K562 (cell line): Measurements from ENCODE around the gene EBF4. TPM values are rescaled to one million over a fixed set of nuclear protein-coding genes. Genes with fewer than 3 reads are reported as not detected.

Experiments used
- ARID4B ChIP-seq: sonication (generic); formaldehyde crosslinking; IDR thresholded peaks from 2 replicates; pipeline ENCODE4 v1.8.0; 2022; ENCODE audit warnings: mild to moderate bottlenecking, missing genetic modification reagents
- CAMTA2 ChIP-seq: fragments of 250-450 bp; sonication (Bioruptor Pico); conservative IDR thresholded peaks from 2 replicates; pipeline ENCODE4 v1.5.1; 2022
- CC2D1A ChIP-seq: fragments of 450-650 bp; IDR thresholded peaks from 2 replicates; pipeline ENCODE4 v1.6.1; 2017; ENCODE audit warnings: mild to moderate bottlenecking
- E2F6 ChIP-seq, 2 experiments: IDR thresholded peaks; 2 replicates each; pipeline ENCODE4 v1.6.1; 2011; ENCODE audit warnings: borderline replicate concordance in 1 of 2, control low read depth in 1 of 2, low read depth in 1 of 2, low read length in 1 of 2, mild to moderate bottlenecking in 1 of 2, mixed read lengths in 1 of 2, moderate library complexity in 1 of 2; ENCODE audit not compliant: insufficient read depth in 1 of 2, insufficient read length in 1 of 2, poor library complexity in 1 of 2, severe bottlenecking in 1 of 2; ENCODE audit errors: extremely low read depth in 1 of 2
- NFATC3 ChIP-seq: fragments of 450-650 bp; IDR thresholded peaks from 2 replicates; pipeline ENCODE4 v1.6.1; 2017; ENCODE audit warnings: mild to moderate bottlenecking
- RUNX1 ChIP-seq: sonication (generic); IDR thresholded peaks from 2 replicates; pipeline ENCODE4 v1.6.1; 2016; ENCODE audit warnings: antibody characterized with exemption, low read depth
- SMARCA4 ChIP-seq: fragments of 450-650 bp; IDR thresholded peaks from 2 replicates; pipeline ENCODE4 v1.6.1; 2016
- SMC3 ChIP-seq: conservative IDR thresholded peaks from 2 replicates; pipeline ENCODE4 v1.6.1; 2011; ENCODE audit warnings: low read depth, low read length, improper control_type of control experiment; ENCODE audit not compliant: insufficient read depth
- TAL1 ChIP-seq: fragments of 450-650 bp; IDR thresholded peaks from 2 replicates; pipeline ENCODE4 v1.6.1; 2016; ENCODE audit warnings: mild to moderate bottlenecking
- ZNF124 ChIP-seq: sonication (generic); formaldehyde crosslinking; IDR thresholded peaks from 2 replicates; pipeline ENCODE4 v1.8.1; 2022; ENCODE audit warnings: missing genetic modification reagents
- polyA plus RNA-seq, 8 experiments: library from polyadenylated mRNA; depleted of rRNA in 4 of 8; stranded (reverse) in 5 of 8; unstranded in 3 of 8; fragments of >200 nt; fragmentation: Nextera tagmentation in 2 of 8; fragmentation: Illumina TruSeq in 1 of 8; extraction: Ambion mirVana in 2 of 8; extraction: Trizol in 1 of 8; gene quantifications; 2 replicates each; pipeline versions ENCODE4 v1.2.1 to v1.2.3, GENCODE V29; 2011 to 2014; ENCODE audit warnings: inconsistent platforms in 1 of 8, missing spikeins in 1 of 8
- total RNA-seq, 7 experiments: library from RNA; depleted of rRNA in 6 of 7; stranded (reverse); fragments of >200 nt in 6 of 7; fragmentation: Illumina TruSeq in 2 of 7; extraction: Trizol in 2 of 7; gene quantifications; 2 replicates each; pipeline versions ENCODE4 v1.2.1 to v1.2.3, GENCODE V29; 2011 to 2021; ENCODE audit warnings: low replicate concordance in 1 of 7
- TF ChIP-seq, protein P1 (sequence below), 2 experiments: fragments of 450-650 bp in 1 of 2; sonication (generic) in 1 of 2; formaldehyde crosslinking in 1 of 2; IDR thresholded peaks; 2 replicates each; pipeline versions ENCODE4 v1.7.1 to v1.9.0; 2016 to 2022; ENCODE audit warnings: inconsistent platforms in 1 of 2, mild to moderate bottlenecking in 1 of 2, missing genetic modification reagents in 1 of 2

EBF4 gene
- total and polyA plus RNA-seq, 9 of the 15 experiments (the other 6 are each of a cell fraction or from before 2014, with no cell fraction given): 0.09 TPM; not detected in 8

DNA sequence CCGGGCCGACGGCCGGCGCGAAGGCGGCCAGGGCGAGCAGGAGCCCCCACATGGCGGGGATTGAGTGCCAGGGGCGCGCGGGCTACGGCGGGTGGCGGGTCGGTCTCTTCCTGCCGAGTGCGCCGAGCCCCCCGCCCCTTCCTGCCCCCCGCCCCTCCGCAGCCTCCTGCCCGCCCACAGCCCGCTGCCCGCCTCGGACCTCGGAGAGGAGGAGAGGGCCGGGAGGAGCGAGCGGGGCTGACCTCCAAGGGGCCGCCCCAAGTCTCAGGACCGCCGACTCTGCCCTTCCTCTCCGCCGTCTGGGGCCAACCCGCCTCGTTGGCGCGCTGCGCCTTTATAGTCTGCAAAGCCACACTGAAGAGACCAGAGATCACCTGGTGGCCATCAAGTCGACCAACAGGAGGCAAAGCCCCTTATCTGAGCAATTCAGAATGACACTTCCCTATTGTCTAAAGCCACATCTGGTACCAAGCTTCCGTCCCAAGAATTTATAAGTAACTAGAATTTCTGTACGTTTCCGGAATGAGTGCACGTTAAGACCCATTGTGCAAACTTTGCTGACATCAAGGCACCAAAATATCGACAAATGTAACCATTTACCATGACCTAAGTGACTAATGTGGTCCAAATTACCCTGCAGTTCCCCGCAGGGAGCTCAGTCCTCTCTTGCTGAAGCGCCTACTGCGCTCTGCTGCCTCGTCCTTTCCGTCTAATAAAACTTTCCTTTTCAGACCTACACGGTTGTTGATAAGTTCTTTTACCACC lies 108.1 kb downstream of the EBF4 start, which contains the start of gene CPXM1 (continued):
- TF ChIP-seq E2F6 (IDR thresholded peaks at IDR 0.05; ENCODE audit: borderline replicate concordance in 1 of 2, extremely low read depth in 1 of 2, insufficient read depth in 1 of 2, insufficient read length in 1 of 2, low read depth in 1 of 2, low read length in 1 of 2, poor library complexity in 1 of 2, severe bottlenecking in 1 of 2) (peak in 1 of 2 experiments; percentile 21), SMARCA4 (peak; percentile 65; the same call in 1 of the 2 replicates), SMC3 (no peak), RUNX1 (no peak), TAL1 (peak; percentile 90), ZNF124 (no peak), CAMTA2 (CRISPR knock-in tag) (no peak), ARID4B (CRISPR knock-in tag) (no peak), CC2D1A (peak; percentile 71; the same call in 1 of the 2 replicates), NFATC3 (no peak)
- TF ChIP-seq, protein P1, sequence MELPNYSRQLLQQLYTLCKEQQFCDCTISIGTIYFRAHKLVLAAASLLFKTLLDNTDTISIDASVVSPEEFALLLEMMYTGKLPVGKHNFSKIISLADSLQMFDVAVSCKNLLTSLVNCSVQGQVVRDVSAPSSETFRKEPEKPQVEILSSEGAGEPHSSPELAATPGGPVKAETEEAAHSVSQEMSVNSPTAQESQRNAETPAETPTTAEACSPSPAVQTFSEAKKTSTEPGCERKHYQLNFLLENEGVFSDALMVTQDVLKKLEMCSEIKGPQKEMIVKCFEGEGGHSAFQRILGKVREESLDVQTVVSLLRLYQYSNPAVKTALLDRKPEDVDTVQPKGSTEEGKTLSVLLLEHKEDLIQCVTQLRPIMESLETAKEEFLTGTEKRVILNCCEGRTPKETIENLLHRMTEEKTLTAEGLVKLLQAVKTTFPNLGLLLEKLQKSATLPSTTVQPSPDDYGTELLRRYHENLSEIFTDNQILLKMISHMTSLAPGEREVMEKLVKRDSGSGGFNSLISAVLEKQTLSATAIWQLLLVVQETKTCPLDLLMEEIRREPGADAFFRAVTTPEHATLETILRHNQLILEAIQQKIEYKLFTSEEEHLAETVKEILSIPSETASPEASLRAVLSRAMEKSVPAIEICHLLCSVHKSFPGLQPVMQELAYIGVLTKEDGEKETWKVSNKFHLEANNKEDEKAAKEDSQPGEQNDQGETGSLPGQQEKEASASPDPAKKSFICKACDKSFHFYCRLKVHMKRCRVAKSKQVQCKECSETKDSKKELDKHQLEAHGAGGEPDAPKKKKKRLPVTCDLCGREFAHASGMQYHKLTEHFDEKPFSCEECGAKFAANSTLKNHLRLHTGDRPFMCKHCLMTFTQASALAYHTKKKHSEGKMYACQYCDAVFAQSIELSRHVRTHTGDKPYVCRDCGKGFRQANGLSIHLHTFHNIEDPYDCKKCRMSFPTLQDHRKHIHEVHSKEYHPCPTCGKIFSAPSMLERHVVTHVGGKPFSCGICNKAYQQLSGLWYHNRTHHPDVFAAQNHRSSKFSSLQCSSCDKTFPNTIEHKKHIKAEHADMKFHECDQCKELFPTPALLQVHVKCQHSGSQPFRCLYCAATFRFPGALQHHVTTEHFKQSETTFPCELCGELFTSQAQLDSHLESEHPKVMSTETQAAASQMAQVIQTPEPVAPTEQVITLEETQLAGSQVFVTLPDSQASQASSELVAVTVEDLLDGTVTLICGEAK (IDR thresholded peaks at IDR 0.05): 0 out of 2 replicates have a peak, but pooled peaks have one; percentile 14
- TF ChIP-seq, protein P1 (CRISPR knock-in tag; IDR thresholded peaks at IDR 0.05): no peak
